Glutamatergic neuron (in vitro differentiated cells): Measurements from ENCODE around the gene ARPP21. TPM values are rescaled to one million over a fixed set of nuclear protein-coding genes. Genes with fewer than 3 reads are reported as not detected.

Source experiments
- DNase-seq: peaks from one replicate; pipeline ENCODE4 v3.0.0; 2022
- H3K27ac Mint-ChIP-seq: one replicate; pipeline ENCODE4 v1.8.0; 2020; ENCODE audit warnings: mild to moderate bottlenecking, mixed read lengths, inconsistent platforms; ENCODE audit not compliant: unreplicated experiment
- H3K27me3 Mint-ChIP-seq: one replicate; pipeline ENCODE4 v1.8.0; 2020; ENCODE audit warnings: mild to moderate bottlenecking, moderate library complexity, mixed read lengths, inconsistent platforms; ENCODE audit not compliant: unreplicated experiment
- H3K36me3 Mint-ChIP-seq: one replicate; pipeline ENCODE4 v1.8.0; 2020; ENCODE audit warnings: mild to moderate bottlenecking, mixed read lengths, inconsistent platforms; ENCODE audit not compliant: unreplicated experiment
- H3K4me1 Mint-ChIP-seq: one replicate; pipeline ENCODE4 v1.8.0; 2020; ENCODE audit warnings: mild to moderate bottlenecking, low read depth, mixed read lengths, inconsistent platforms; ENCODE audit not compliant: unreplicated experiment
- H3K4me3 Mint-ChIP-seq: one replicate; pipeline ENCODE4 v1.8.0; 2020; ENCODE audit warnings: mild to moderate bottlenecking, mixed read lengths, inconsistent platforms; ENCODE audit not compliant: unreplicated experiment
- H3K9me3 Mint-ChIP-seq: one replicate; pipeline ENCODE4 v1.8.0; 2020; ENCODE audit warnings: mild to moderate bottlenecking, moderate library complexity, mixed read lengths, inconsistent platforms; ENCODE audit not compliant: unreplicated experiment
- CTCF ChIP-seq: fragments of 200-600 bp; sonication (generic); IDR thresholded peaks from one replicate; pipeline ENCODE4 v1.5.0; 2021; ENCODE audit not compliant: partially characterized antibody, unreplicated experiment
- total RNA-seq: library from RNA; stranded (reverse); fragmentation: NEBNext Ultra II Directional; extraction: Animal tissue kit (Norgen Biotek cat#: 25700); gene quantifications from one replicate; pipeline ENCODE4 v1.2.1, GENCODE V29; 2021; ENCODE audit not compliant: unreplicated experiment

The ARPP21 gene
- total RNA-seq, 1 donor from 2014 or later: 10.3 TPM

- no peak overlapping the region for H3K4me3 Mint-ChIP-seq
- H3K27ac Mint-ChIP-seq: no peak overlapping the region
- no peaks in the 10 kb centered on the region for H3K27me3 Mint-ChIP-seq
- no peaks in the 10 kb centered on the region for H3K9me3 Mint-ChIP-seq
- DNase-seq: no peak
- TF ChIP-seq CTCF: no peak
- peaks cover 14% of the 10 kb centered on the region for H3K4me1 Mint-ChIP-seq
- H3K36me3 Mint-ChIP-seq: peaks cover 5% of the 10 kb centered on the region
Measured at GRCh38 chr3:35722902-35723301, 83.6 kb downstream of the ARPP21 start.

GRCh38 chr3:35723480-35724097 is 84.3 kb downstream of the ARPP21 start:
- no peak overlapping the region for H3K4me3 Mint-ChIP-seq
- H3K27me3 Mint-ChIP-seq: no peaks in the 10 kb centered on the region
- no peaks in the 10 kb centered on the region for H3K9me3 Mint-ChIP-seq
- H3K4me1 Mint-ChIP-seq: peaks cover 14% of the 10 kb centered on the region
- H3K36me3 Mint-ChIP-seq: peaks cover 5% of the 10 kb centered on the region
- no peak for TF ChIP-seq CTCF
- no peak for DNase-seq
- no peak overlapping the region for H3K27ac Mint-ChIP-seq

GRCh38 chr3:35724106-35724505 is 84.8 kb downstream of the ARPP21 start:
- Mint-ChIP-seq H3K36me3 (peaks cover 5% of the 10 kb centered on the region), H3K4me3 (no peak overlapping the region), H3K4me1 (peaks cover 14% of the 10 kb centered on the region), H3K27me3 (no peaks in the 10 kb centered on the region), H3K9me3 (no peaks in the 10 kb centered on the region), H3K27ac (peak overlapping the region; percentile 36)
- no peak for DNase-seq
- no peak for TF ChIP-seq CTCF

GRCh38 chr3:35727179-35727578 is 87.9 kb downstream of the ARPP21 start:
- H3K4me1 Mint-ChIP-seq: peaks cover 14% of the 10 kb centered on the region
- no peak for DNase-seq
- no peak for TF ChIP-seq CTCF
- no peak overlapping the region for H3K27ac Mint-ChIP-seq
- H3K27me3 Mint-ChIP-seq: no peaks in the 10 kb centered on the region
- H3K36me3 Mint-ChIP-seq: peaks cover 5% of the 10 kb centered on the region
- H3K4me3 Mint-ChIP-seq: no peak overlapping the region
- no peaks in the 10 kb centered on the region for H3K9me3 Mint-ChIP-seq

- DNase-seq: no peak
- Mint-ChIP-seq H3K27ac (no peak overlapping the region), H3K9me3 (no peaks in the 10 kb centered on the region), H3K4me3 (no peak overlapping the region), H3K4me1 (peaks cover 12% of the 10 kb centered on the region), H3K36me3 (no peaks in the 10 kb centered on the region), H3K27me3 (peaks cover 3% of the 10 kb centered on the region)
- TF ChIP-seq CTCF: no peak
Measured at GRCh38 chr3:35733341-35733740, 94.0 kb downstream of the ARPP21 start.
